K562 (cell line): ENCODE results near the gene SMIM3. TPM values are rescaled to one million over a fixed set of nuclear protein-coding genes. Genes with fewer than 3 reads are reported as not detected.

Experiments
- ARID2 ChIP-seq: fragments of 450-650 bp; IDR thresholded peaks from 2 replicates; pipeline ENCODE4 v1.6.1; 2017; ENCODE audit warnings: antibody characterized with exemption, mild to moderate bottlenecking
- ETS2 ChIP-seq: IDR thresholded peaks from 2 replicates; pipeline ENCODE4 v1.6.1; 2016; ENCODE audit warnings: borderline replicate concordance, missing genetic modification characterization, mild to moderate bottlenecking, moderate library complexity, missing compliant biosample characterization; ENCODE audit not compliant: poor library complexity, severe bottlenecking
- HNRNPH1 ChIP-seq: fragments of 200-400 bp; formaldehyde crosslinking; optimal IDR thresholded peaks from 2 replicates; pipeline ENCODE3; 2017; ENCODE audit warnings: low read depth, mild to moderate bottlenecking, low read length, moderate library complexity
- MTA1 ChIP-seq: fragments of 450-650 bp; IDR thresholded peaks from 2 replicates; pipeline ENCODE4 v1.6.1; 2017; ENCODE audit warnings: borderline replicate concordance
- MXI1 ChIP-seq: IDR thresholded peaks from 2 replicates; pipeline ENCODE4 v1.6.1; 2011; ENCODE audit warnings: low read depth, mild to moderate bottlenecking, improper control_type of control experiment, low read length
- MYC ChIP-seq, 2 experiments: fragments of 250-450 bp in 1 of 2; sonication (Bioruptor Pico) in 1 of 2; IDR thresholded peaks; 2 replicates each; pipeline versions ENCODE4 v1.5.1 to v1.6.1; 2012 to 2021; ENCODE audit warnings: low read depth in 2 of 2, borderline replicate concordance in 1 of 2, improper control_type of control experiment in 1 of 2, low read length in 1 of 2, mild to moderate bottlenecking in 1 of 2, moderate library complexity in 1 of 2
- POLR2A ChIP-seq: fragments of 450-650 bp; conservative IDR thresholded peaks from 2 replicates; pipeline ENCODE4 v1.6.1; 2016
- POLR2H ChIP-seq: IDR thresholded peaks from 2 replicates; pipeline ENCODE4 v1.6.1; 2016; ENCODE audit warnings: missing genetic modification characterization, low read depth, mild to moderate bottlenecking, control low read depth, missing compliant biosample characterization, moderate library complexity
- SIN3B ChIP-seq: fragments of 450-650 bp; IDR thresholded peaks from 2 replicates; pipeline ENCODE4 v1.6.1; 2017; ENCODE audit warnings: low read depth, mild to moderate bottlenecking, moderate library complexity
- SMAD3 ChIP-seq: fragments of 450-650 bp; formaldehyde crosslinking; conservative IDR thresholded peaks from 2 replicates; pipeline ENCODE4 v1.4.0; 2020; ENCODE audit warnings: mild to moderate bottlenecking
- TCF7 ChIP-seq: sonication (generic); IDR thresholded peaks from 2 replicates; pipeline ENCODE4 v1.6.1; 2016; ENCODE audit warnings: antibody characterized with exemption, borderline replicate concordance
- YY1 ChIP-seq, 3 experiments: IDR thresholded peaks; 2 replicates each; pipeline ENCODE4 v1.6.1; 2011; ENCODE audit warnings: low read length in 2 of 3, mild to moderate bottlenecking in 2 of 3, moderate library complexity in 2 of 3, borderline replicate concordance in 1 of 3, control low read depth in 1 of 3, low read depth in 1 of 3; ENCODE audit not compliant: insufficient read depth in 3 of 3, insufficient replicate concordance in 2 of 3, control insufficient read depth in 1 of 3, insufficient read length in 1 of 3; ENCODE audit errors: extremely low read depth in 1 of 3
- ZNF239 ChIP-seq: fragments of 250-450 bp; sonication (Bioruptor Pico); IDR thresholded peaks from 2 replicates; pipeline ENCODE4 v1.4.0; 2020; ENCODE audit warnings: mild to moderate bottlenecking
- ZNF507 ChIP-seq: conservative IDR thresholded peaks from 2 replicates; pipeline ENCODE4 v1.6.1; 2017; ENCODE audit warnings: missing genetic modification characterization, missing compliant biosample characterization
- polyA plus RNA-seq, 8 experiments: library from polyadenylated mRNA; depleted of rRNA in 4 of 8; stranded (reverse) in 5 of 8; unstranded in 3 of 8; fragments of >200 nt; fragmentation: Nextera tagmentation in 2 of 8; fragmentation: Illumina TruSeq in 1 of 8; extraction: Ambion mirVana in 2 of 8; extraction: Trizol in 1 of 8; gene quantifications; 2 replicates each; pipeline versions ENCODE4 v1.2.1 to v1.2.3, GENCODE V29; 2011 to 2014; ENCODE audit warnings: inconsistent platforms in 1 of 8, missing spikeins in 1 of 8
- total RNA-seq, 7 experiments: library from RNA; depleted of rRNA in 6 of 7; stranded (reverse); fragments of >200 nt in 6 of 7; fragmentation: Illumina TruSeq in 2 of 7; extraction: Trizol in 2 of 7; gene quantifications; 2 replicates each; pipeline versions ENCODE4 v1.2.1 to v1.2.3, GENCODE V29; 2011 to 2021; ENCODE audit warnings: low replicate concordance in 1 of 7
- TF ChIP-seq, protein P1 (sequence below): sonication (generic); formaldehyde crosslinking; IDR thresholded peaks from 2 replicates; pipeline ENCODE4 v1.8.1; 2023; ENCODE audit warnings: mild to moderate bottlenecking, missing genetic modification reagents
- TF ChIP-seq, protein P2 (sequence below): fragments of 250-450 bp; sonication (Bioruptor Pico); IDR thresholded peaks from 2 replicates; pipeline ENCODE4 v1.9.0; 2021; ENCODE audit warnings: mild to moderate bottlenecking
- TF ChIP-seq, protein P3 (sequence below): IDR thresholded peaks from 2 replicates; pipeline ENCODE4 v1.6.1; 2014; ENCODE audit warnings: antibody characterized with exemption
- TF ChIP-seq, protein P4 (sequence below): fragments of 450-650 bp; IDR thresholded peaks from 2 replicates; pipeline ENCODE4 v1.6.1; 2016; ENCODE audit warnings: low read depth, mild to moderate bottlenecking, moderate library complexity
- TF ChIP-seq, protein P5 (sequence below): IDR thresholded peaks from 2 replicates; pipeline ENCODE4 v1.6.1; 2011; ENCODE audit not compliant: insufficient read length; ENCODE audit errors: extremely low read depth
- TF ChIP-seq, protein P6 (sequence below): fragments of 450-650 bp; formaldehyde crosslinking; IDR thresholded peaks from 2 replicates; pipeline ENCODE4 v1.4.0; 2022; ENCODE audit warnings: mild to moderate bottlenecking, moderate library complexity

SMIM3 gene
- total and polyA plus RNA-seq, 9 of the 15 experiments (the other 6 are each of a cell fraction or from before 2014, with no cell fraction given) = 4.1 to 27.7 (median 13.6) TPM

DNA sequence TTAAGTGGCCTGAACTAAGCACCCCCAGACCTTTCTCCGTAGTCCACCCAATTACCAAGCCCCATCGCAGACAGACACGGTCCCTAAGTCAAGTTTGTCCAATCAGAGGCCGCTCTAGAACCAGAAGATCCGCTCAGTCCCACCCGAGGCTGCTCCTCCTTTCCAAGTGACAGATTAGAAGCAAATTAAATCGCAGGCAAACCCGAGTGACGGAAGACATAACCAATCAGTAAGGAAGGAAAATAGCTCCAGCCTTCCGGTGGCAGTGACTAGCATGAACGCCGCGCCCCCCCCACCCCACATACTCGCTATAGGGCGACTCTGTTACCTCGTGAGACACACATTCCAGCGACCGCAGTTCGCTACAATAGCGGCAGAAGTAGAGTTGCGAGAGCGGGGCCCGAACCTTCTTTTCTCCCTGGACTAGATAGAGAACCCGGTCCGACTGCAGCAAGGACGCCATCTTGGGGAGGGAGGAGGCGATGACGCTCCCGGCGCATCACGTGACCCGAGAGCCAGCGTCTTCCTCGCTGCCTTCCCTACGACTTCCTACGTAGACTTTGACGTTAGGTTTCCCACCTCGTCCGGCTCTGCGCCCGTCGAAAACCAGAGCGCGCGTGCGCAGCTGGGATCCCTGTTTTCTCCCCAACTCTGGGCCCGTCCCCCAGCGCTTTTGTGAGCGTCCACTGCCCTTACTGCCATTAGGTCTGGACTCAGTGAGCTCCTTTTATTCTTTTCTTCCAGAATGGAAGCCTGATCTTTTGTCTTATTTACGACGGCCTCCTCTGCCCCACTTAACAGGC lies 19.8 kb upstream of the SMIM3 start, which contains the start of gene DCTN4 (continued):
- peak; percentile 93 to 99 (median 97) for TF ChIP-seq YY1 (IDR thresholded peaks at IDR 0.05; ENCODE audit: borderline replicate concordance in 1 of 3, control insufficient read depth in 1 of 3, extremely low read depth in 1 of 3, insufficient read depth in 3 of 3, insufficient read length in 1 of 3, insufficient replicate concordance in 2 of 3, low read depth in 1 of 3, low read length in 2 of 3)
- TF ChIP-seq, protein P1, sequence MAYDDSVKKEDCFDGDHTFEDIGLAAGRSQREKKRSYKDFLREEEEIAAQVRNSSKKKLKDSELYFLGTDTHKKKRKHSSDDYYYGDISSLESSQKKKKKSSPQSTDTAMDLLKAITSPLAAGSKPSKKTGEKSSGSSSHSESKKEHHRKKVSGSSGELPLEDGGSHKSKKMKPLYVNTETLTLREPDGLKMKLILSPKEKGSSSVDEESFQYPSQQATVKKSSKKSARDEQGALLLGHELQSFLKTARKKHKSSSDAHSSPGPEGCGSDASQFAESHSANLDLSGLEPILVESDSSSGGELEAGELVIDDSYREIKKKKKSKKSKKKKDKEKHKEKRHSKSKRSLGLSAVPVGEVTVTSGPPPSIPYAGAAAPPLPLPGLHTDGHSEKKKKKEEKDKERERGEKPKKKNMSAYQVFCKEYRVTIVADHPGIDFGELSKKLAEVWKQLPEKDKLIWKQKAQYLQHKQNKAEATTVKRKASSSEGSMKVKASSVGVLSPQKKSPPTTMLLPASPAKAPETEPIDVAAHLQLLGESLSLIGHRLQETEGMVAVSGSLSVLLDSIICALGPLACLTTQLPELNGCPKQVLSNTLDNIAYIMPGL (CRISPR knock-in tag) = no peak
- peak; percentile 92 for TF ChIP-seq POLR2A
- TF ChIP-seq, protein P2, sequence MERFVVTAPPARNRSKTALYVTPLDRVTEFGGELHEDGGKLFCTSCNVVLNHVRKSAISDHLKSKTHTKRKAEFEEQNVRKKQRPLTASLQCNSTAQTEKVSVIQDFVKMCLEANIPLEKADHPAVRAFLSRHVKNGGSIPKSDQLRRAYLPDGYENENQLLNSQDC (CRISPR knock-in tag) = no peak
- peak; percentile 90 for TF ChIP-seq SIN3B
- TF ChIP-seq TCF7 = no peak
- TF ChIP-seq HNRNPH1 = no peak
- TF ChIP-seq POLR2H = peak; percentile 77; the same call in 1 of the 2 replicates
- TF ChIP-seq, protein P3, sequence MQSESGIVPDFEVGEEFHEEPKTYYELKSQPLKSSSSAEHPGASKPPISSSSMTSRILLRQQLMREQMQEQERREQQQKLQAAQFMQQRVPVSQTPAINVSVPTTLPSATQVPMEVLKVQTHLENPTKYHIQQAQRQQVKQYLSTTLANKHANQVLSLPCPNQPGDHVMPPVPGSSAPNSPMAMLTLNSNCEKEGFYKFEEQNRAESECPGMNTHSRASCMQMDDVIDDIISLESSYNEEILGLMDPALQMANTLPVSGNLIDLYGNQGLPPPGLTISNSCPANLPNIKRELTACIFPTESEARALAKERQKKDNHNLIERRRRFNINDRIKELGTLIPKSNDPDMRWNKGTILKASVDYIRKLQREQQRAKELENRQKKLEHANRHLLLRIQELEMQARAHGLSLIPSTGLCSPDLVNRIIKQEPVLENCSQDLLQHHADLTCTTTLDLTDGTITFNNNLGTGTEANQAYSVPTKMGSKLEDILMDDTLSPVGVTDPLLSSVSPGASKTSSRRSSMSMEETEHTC = peak; percentile 91; the same call in 1 of the 2 replicates
- 0 out of 2 replicates have a peak, but pooled peaks have one; percentile 19 for TF ChIP-seq ZNF239 (CRISPR knock-in tag)
- TF ChIP-seq, protein P4, sequence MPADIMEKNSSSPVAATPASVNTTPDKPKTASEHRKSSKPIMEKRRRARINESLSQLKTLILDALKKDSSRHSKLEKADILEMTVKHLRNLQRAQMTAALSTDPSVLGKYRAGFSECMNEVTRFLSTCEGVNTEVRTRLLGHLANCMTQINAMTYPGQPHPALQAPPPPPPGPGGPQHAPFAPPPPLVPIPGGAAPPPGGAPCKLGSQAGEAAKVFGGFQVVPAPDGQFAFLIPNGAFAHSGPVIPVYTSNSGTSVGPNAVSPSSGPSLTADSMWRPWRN = peak; percentile 8; the same call in 1 of the 2 replicates
- peak; percentile 74 for TF ChIP-seq MYC (IDR thresholded peaks at IDR 0.05; ENCODE audit: low read depth, low read length)
- no peak for TF ChIP-seq MYC (CRISPR knock-in tag; IDR thresholded peaks at IDR 0.05; ENCODE audit: borderline replicate concordance, low read depth)
- TF ChIP-seq, protein P5, sequence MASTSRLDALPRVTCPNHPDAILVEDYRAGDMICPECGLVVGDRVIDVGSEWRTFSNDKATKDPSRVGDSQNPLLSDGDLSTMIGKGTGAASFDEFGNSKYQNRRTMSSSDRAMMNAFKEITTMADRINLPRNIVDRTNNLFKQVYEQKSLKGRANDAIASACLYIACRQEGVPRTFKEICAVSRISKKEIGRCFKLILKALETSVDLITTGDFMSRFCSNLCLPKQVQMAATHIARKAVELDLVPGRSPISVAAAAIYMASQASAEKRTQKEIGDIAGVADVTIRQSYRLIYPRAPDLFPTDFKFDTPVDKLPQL = no peak
- TF ChIP-seq, protein P6, sequence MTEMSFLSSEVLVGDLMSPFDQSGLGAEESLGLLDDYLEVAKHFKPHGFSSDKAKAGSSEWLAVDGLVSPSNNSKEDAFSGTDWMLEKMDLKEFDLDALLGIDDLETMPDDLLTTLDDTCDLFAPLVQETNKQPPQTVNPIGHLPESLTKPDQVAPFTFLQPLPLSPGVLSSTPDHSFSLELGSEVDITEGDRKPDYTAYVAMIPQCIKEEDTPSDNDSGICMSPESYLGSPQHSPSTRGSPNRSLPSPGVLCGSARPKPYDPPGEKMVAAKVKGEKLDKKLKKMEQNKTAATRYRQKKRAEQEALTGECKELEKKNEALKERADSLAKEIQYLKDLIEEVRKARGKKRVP (CRISPR knock-in tag) = peak; percentile 62; the same call in 1 of the 2 replicates
- no peak for TF ChIP-seq ZNF507 (tag)
- no peak for TF ChIP-seq ETS2 (tag)
- no peak for TF ChIP-seq ARID2
- TF ChIP-seq SMAD3 (CRISPR knock-in tag) = 0 out of 2 replicates have a peak, but pooled peaks have one; percentile 39
- TF ChIP-seq MXI1 = 0 out of 2 replicates have a peak, but pooled peaks have one; percentile 21
- TF ChIP-seq MTA1 = peak; percentile 63; the same call in 1 of the 2 replicates
